ENCODE results near the gene ESRRA. TPM values are rescaled to one million over a fixed set of nuclear protein-coding genes. Genes with fewer than 3 reads are reported as not detected.
"Not testable (repeated sequence)": the region's sequence is repeated elsewhere in the genome, so short reads cannot be mapped to it uniquely, and the experiment has no call there.

The ESRRA gene
- total and polyA plus RNA-seq, 8 donors = 45.5 to 685 (median 87.0) TPM

DNA sequence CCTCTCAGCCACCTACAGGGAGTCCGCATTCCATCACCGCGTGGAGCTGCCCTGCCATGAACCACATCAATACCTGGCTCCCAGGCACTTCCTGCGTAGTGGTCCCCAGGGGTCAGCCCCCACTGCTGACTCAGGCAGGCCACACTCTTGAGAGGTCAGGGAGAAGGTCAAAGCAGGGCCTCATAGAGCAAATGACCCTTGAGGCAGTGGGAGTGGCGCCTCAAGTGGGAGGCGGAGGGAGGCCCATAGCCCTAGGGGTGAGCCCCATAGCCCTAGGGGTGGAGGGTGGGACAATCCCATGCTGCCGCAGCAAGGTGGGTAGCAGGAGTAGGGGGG lies 17.6 kb downstream of the ESRRA start:
- TF ChIP-seq EP300 (IDR thresholded peaks at IDR 0.05) (no peak), POLR2A (IDR thresholded peaks at IDR 0.05) (no peak), POLR2AphosphoS5 (IDR thresholded peaks at IDR 0.05) (no peak)
- TF ChIP-seq, protein P1, sequence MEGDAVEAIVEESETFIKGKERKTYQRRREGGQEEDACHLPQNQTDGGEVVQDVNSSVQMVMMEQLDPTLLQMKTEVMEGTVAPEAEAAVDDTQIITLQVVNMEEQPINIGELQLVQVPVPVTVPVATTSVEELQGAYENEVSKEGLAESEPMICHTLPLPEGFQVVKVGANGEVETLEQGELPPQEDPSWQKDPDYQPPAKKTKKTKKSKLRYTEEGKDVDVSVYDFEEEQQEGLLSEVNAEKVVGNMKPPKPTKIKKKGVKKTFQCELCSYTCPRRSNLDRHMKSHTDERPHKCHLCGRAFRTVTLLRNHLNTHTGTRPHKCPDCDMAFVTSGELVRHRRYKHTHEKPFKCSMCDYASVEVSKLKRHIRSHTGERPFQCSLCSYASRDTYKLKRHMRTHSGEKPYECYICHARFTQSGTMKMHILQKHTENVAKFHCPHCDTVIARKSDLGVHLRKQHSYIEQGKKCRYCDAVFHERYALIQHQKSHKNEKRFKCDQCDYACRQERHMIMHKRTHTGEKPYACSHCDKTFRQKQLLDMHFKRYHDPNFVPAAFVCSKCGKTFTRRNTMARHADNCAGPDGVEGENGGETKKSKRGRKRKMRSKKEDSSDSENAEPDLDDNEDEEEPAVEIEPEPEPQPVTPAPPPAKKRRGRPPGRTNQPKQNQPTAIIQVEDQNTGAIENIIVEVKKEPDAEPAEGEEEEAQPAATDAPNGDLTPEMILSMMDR (IDR thresholded peaks at IDR 0.05) = no peak
- Histone ChIP-seq H3K27me3 (no peaks in the 10 kb centered on the region), H3K4me1 (peaks cover 18 to 47% (median 44%) of the 10 kb centered on the region in 4 donors), H3K9me3 (no peaks in the 10 kb centered on the region), H3K4me3 (no peak overlapping the region), H3K36me3 (peaks cover 14 to 33% (median 28%) of the 10 kb centered on the region in 4 donors), H3K27ac (peak overlapping the region in 2 of 5 donors; percentile 98 to 99)
- intact Hi-C loops (cut with DNase I; ENCODE audit: low total_unique reads) = no loop called here
- 86 to 96% (median 87%) methylated on average over 7 of the region's 7 CpGs for WGBS, 5 donors
- peak in 1 of 2 donors; percentile 4 for DNase-seq

DNA sequence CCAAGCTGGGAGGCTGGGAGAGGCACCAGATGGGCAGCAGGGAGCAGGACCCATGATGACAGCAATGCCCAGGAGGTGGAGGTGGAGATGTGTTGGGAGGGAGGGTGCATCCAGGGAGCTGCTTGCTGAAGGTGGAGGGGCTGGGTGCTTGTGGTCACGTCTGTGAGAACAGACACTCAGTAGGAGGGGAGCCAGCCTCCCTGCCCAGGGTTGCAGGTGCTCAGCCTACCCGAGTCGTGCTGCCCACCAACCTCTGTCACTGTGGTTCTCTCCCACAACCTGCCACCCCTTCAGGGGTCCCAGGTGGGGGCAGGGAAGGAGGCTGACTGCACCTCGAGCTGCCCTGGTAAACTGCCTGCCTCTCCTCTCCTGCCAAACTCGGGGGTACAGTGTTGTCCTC lies 18.0 kb downstream of the ESRRA start:
- WGBS, 5 donors = 73 to 80% (median 78%) methylated on average over 5 of the region's 5 CpGs

DNA sequence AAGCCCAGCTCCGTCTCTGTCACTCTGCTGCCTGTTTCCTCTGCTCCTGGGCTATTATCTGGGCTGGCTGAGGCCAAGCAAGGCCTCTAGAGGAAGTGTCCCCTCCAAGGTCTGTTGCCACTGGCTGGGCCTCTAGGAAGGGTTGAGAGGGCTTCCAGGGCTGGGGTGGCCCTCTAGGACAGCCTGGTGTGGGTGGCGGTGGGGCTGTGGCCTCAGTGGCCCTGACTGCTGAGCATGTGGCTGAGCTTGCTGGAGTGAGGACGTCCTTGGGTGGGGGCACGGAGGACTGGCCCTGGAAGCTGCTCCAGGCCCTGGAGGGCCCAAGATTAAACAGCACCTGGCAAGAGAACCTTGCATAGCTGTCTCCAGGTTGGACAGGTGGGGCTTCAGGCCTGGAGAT lies 18.7 kb downstream of the ESRRA start:
- Histone ChIP-seq H3K27ac (peak overlapping the region in 1 of 5 donors; percentile 11), H3K36me3 (peaks cover 14 to 33% (median 28%) of the 10 kb centered on the region in 4 donors), H3K4me1 (peaks cover 13 to 45% (median 39%) of the 10 kb centered on the region in 4 donors)
- H3K9me3 ChIP-seq; H3K27me3 ChIP-seq; intact Hi-C loops (cut with DNase I; ENCODE audit: low total_unique reads); DNase-seq; H3K4me3 ChIP-seq: not testable (repeated sequence)
- WGBS, 5 donors = 84 to 96% (median 88%) methylated on average over 4 of the region's 4 CpGs; no CpG with 5 or more reads in 1 of the 5 donors

More for the DNA sequence above, 18.0 kb downstream of the ESRRA start:
- Histone ChIP-seq H3K27me3 (no peaks in the 10 kb centered on the region), H3K36me3 (peaks cover 14 to 33% (median 28%) of the 10 kb centered on the region in 4 donors), H3K9me3 (no peaks in the 10 kb centered on the region), H3K4me3 (no peak overlapping the region), H3K27ac (peak overlapping the region in 1 of 5 donors; percentile 11), H3K4me1 (peaks cover 18 to 47% (median 43%) of the 10 kb centered on the region in 4 donors)
- intact Hi-C loops (cut with DNase I; ENCODE audit: low total_unique reads) = no loop called here
- no peak for DNase-seq
- TF ChIP-seq, protein P1 (IDR thresholded peaks at IDR 0.05) = no peak
- TF ChIP-seq EP300 (IDR thresholded peaks at IDR 0.05) = no peak
- no peak for TF ChIP-seq POLR2AphosphoS5 (IDR thresholded peaks at IDR 0.05)
- no peak for TF ChIP-seq POLR2A (IDR thresholded peaks at IDR 0.05)

DNA sequence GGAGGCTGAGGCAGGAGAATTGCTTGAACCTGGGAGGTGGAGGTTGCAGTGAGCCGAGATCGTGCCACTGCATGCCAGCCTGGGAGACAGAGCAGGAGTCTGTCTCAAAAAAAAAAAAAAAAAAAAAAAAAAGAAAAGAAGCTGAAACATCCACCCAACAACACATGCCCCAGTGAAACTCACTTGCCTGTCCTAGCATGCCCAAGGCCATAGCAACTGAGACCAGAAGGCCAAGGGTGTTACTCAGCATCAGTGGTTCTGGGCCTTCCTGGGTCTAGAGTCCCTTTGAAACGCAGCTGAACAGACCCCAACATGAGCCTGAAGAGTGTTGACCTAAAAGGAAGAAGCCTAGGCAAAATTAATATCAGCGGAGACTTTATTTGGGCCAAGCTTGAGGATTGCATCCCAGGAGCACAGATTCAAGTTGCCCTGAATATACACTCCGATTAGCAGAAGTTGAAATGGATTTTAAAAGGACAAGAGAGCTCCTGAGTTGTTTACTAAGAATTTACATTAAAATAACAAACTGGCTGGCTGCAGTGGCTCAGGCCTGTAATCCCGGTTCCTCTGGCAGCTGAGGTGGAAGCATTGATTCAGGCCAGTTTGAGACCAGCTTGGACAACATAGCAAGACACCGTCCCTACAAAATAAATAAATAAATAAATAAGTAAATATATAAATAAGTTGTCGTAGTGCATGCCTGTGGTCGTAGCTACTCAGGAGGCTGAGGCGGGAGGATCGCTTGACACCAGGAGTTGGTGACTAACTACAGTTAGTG lies 19.6 kb downstream of the ESRRA start:
- H3K27me3 ChIP-seq = no peaks in the 10 kb centered on the region
- H3K4me1 ChIP-seq = peaks cover 5 to 45% (median 39%) of the 10 kb centered on the region in 4 donors
- H3K36me3 ChIP-seq = peaks cover 14 to 33% (median 28%) of the 10 kb centered on the region in 4 donors
- 71 to 87% (median 79%) methylated on average over 10 to 11 of the region's 11 CpGs for WGBS, 5 donors
- H3K9me3 ChIP-seq = no peaks in the 10 kb centered on the region
- H3K27ac ChIP-seq = no peak overlapping the region
- intact Hi-C loops (cut with DNase I; ENCODE audit: low total_unique reads) = no loop called here
- H3K4me3 ChIP-seq = no peak overlapping the region
- DNase-seq = no peak
- TF ChIP-seq POLR2A (IDR thresholded peaks at IDR 0.05) (no peak), POLR2AphosphoS5 (IDR thresholded peaks at IDR 0.05) (no peak), EP300 (IDR thresholded peaks at IDR 0.05) (no peak)
- TF ChIP-seq, protein P1 (IDR thresholded peaks at IDR 0.05) = no peak

DNA sequence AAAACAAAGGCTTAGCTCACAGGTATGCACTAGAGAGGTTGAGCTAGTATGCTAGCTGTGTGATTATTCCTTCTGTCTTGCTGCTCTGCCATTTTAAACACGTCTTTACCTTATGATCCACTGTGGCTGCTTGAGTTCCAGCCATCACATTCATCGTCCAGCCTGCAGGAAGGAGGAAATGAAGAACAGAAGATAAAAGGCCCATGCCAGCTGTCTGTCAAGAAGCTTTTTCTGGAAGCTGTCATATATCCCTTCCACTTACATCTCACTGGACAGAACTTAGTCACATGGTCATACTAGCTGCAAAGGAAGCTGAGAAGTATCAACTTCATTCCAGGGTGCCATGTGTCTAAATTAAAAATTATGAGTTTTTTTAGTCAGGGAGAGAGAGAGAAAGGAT lies 22.1 kb downstream of the ESRRA start:
- no peak overlapping the region for H3K27ac ChIP-seq
- H3K4me1 ChIP-seq = peaks cover 6 to 41% (median 36%) of the 10 kb centered on the region in 4 donors
- H3K27me3 ChIP-seq = no peaks in the 10 kb centered on the region
- 83 to 93% (median 90%) methylated on average over 2 of the region's 2 CpGs for WGBS, 5 donors
- no peaks in the 10 kb centered on the region for H3K9me3 ChIP-seq
- no peak for DNase-seq
- peaks cover 7 to 12% (median 10%) of the 10 kb centered on the region in 4 donors for H3K36me3 ChIP-seq
- no peak overlapping the region for H3K4me3 ChIP-seq
- intact Hi-C loops (cut with DNase I; ENCODE audit: low total_unique reads) = no loop called here
- no peak for TF ChIP-seq POLR2AphosphoS5 (IDR thresholded peaks at IDR 0.05)
- TF ChIP-seq, protein P1 (IDR thresholded peaks at IDR 0.05) = no peak
- TF ChIP-seq EP300 (IDR thresholded peaks at IDR 0.05) = no peak
- TF ChIP-seq POLR2A (IDR thresholded peaks at IDR 0.05) = no peak

Measured in stomach (tissue), 9 donors.